OCI-LY1 (cell line): ENCODE measurements around the gene SAMD14.

Experiments used
- H2AFZ ChIP-seq: fragments of 200-600 bp; sonication (generic), shearing (Covaris generic); 2 replicates; pipeline ENCODE4 v1.6.0; 2014; ENCODE audit warnings: antibody characterized with exemption, mild to moderate bottlenecking, low read length
- H3F3A ChIP-seq: fragments of 200-600 bp; sonication (generic), shearing (Covaris generic); 2 replicates; pipeline ENCODE4 v1.6.0; 2014; ENCODE audit warnings: mild to moderate bottlenecking, antibody characterized with exemption, low read length, moderate library complexity; ENCODE audit not compliant: insufficient read depth
- H3K27ac ChIP-seq: fragments of 200-600 bp; sonication (generic); 2 replicates; pipeline ENCODE4 v1.5.1; 2014; ENCODE audit warnings: low read length, mixed run types, mild to moderate bottlenecking, low read depth; ENCODE audit not compliant: poor library complexity, severe bottlenecking
- H3K27me3 ChIP-seq: fragments of 200-600 bp; sonication (generic); 2 replicates; pipeline ENCODE4 v1.6.0; 2014; ENCODE audit warnings: antibody characterized with exemption, mild to moderate bottlenecking, low read length, moderate library complexity; ENCODE audit not compliant: insufficient read depth
- H3K36me3 ChIP-seq: fragments of 200-600 bp; sonication (generic); 2 replicates; pipeline ENCODE4 v1.6.1; 2014; ENCODE audit warnings: mild to moderate bottlenecking, antibody characterized with exemption, low read length, moderate library complexity, mixed read lengths; ENCODE audit not compliant: insufficient read depth
- H3K4me1 ChIP-seq: fragments of 200-600 bp; sonication (generic); 2 replicates; pipeline ENCODE4 v1.5.1; 2014; ENCODE audit warnings: mild to moderate bottlenecking, low read length, moderate library complexity; ENCODE audit not compliant: insufficient read depth, severe bottlenecking
- H3K4me2 ChIP-seq: fragments of 200-600 bp; sonication (generic), shearing (Covaris generic); 2 replicates; pipeline ENCODE4 v1.6.1; 2014; ENCODE audit warnings: low read length
- H3K4me3 ChIP-seq: fragments of 200-600 bp; sonication (generic); 2 replicates; pipeline ENCODE4 v1.5.1; 2014; ENCODE audit warnings: low read length, low read depth, mild to moderate bottlenecking, mixed read lengths; ENCODE audit not compliant: poor library complexity, severe bottlenecking
- H3K79me2 ChIP-seq: fragments of 200-600 bp; shearing (Covaris generic); 2 replicates; pipeline ENCODE4 v1.6.1; 2016; ENCODE audit warnings: mixed run types, low read length, mixed read lengths; ENCODE audit not compliant: insufficient read depth
- H3K9ac ChIP-seq: fragments of 200-600 bp; sonication (generic), shearing (Covaris generic); 2 replicates; pipeline ENCODE4 v1.6.1; 2014; ENCODE audit warnings: mild to moderate bottlenecking, low read length, mixed read lengths
- H3K9me2 ChIP-seq: fragments of 200-600 bp; sonication (generic), shearing (Covaris generic); 2 replicates; pipeline ENCODE4 v1.6.1; 2014; ENCODE audit warnings: low read depth, mild to moderate bottlenecking, low read length, mixed read lengths
- H3K9me3 ChIP-seq: fragments of 200-600 bp; shearing (Covaris generic); 2 replicates; pipeline ENCODE4 v1.6.1; 2014; ENCODE audit warnings: low read length, mixed read lengths
- H4K20me1 ChIP-seq: fragments of 200-600 bp; sonication (generic), shearing (Covaris generic); 2 replicates; pipeline ENCODE4 v1.6.0; 2016; ENCODE audit warnings: mild to moderate bottlenecking, low read length; ENCODE audit not compliant: insufficient read depth
- CTCF ChIP-seq: fragments of 200-600 bp; sonication (generic), shearing (Covaris generic); IDR thresholded peaks from 2 replicates; pipeline ENCODE4 v1.5.1; 2017; ENCODE audit warnings: mild to moderate bottlenecking, antibody characterized with exemption, low read length, moderate library complexity, mixed read lengths
- EZH2 ChIP-seq: fragments of 200-600 bp; sonication (generic), shearing (Covaris generic); IDR thresholded peaks from 2 replicates; pipeline ENCODE4 v1.8.0; 2017; ENCODE audit warnings: borderline replicate concordance, mixed run types, mild to moderate bottlenecking, antibody characterized with exemption, low read length, moderate library complexity, mixed read lengths

Gene SAMD14

DNA sequence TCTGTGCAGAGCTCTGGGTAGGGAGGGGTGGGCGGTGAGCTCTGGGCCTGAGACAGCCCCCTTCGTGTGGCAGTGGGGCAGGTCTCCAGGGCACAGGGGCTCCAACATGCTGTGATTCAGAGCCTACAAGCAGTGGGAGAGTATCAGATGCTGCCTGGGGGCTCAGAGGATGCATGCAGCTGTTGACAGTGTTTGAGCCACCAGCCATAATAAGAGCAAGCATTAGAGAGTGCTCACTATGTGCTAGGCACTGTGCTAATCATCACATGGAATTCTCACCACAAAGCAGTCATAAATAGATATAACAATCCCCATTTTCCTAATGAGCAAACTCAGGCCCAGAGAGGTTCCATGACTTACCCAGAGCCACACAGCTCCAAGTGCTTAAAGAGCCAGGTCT is 26.7 kb downstream of the SAMD14 start:
- Histone ChIP-seq H3K9ac (no peak overlapping the region), H3K4me2 (no peak overlapping the region), H3K4me1 (no peaks in the 10 kb centered on the region), H4K20me1 (no peaks in the 10 kb centered on the region), H3K9me3 (no peaks in the 10 kb centered on the region), H3K79me2 (no peaks in the 10 kb centered on the region), H3K27ac (no peak overlapping the region), H3K36me3 (no peaks in the 10 kb centered on the region), H3K4me3 (no peak overlapping the region), H3F3A (no peaks in the 10 kb centered on the region), H3K27me3 (no peaks in the 10 kb centered on the region), H2AFZ (no peak overlapping the region), H3K9me2 (no peaks in the 10 kb centered on the region)
- TF ChIP-seq EZH2 (no peak), CTCF (no peak)

DNA sequence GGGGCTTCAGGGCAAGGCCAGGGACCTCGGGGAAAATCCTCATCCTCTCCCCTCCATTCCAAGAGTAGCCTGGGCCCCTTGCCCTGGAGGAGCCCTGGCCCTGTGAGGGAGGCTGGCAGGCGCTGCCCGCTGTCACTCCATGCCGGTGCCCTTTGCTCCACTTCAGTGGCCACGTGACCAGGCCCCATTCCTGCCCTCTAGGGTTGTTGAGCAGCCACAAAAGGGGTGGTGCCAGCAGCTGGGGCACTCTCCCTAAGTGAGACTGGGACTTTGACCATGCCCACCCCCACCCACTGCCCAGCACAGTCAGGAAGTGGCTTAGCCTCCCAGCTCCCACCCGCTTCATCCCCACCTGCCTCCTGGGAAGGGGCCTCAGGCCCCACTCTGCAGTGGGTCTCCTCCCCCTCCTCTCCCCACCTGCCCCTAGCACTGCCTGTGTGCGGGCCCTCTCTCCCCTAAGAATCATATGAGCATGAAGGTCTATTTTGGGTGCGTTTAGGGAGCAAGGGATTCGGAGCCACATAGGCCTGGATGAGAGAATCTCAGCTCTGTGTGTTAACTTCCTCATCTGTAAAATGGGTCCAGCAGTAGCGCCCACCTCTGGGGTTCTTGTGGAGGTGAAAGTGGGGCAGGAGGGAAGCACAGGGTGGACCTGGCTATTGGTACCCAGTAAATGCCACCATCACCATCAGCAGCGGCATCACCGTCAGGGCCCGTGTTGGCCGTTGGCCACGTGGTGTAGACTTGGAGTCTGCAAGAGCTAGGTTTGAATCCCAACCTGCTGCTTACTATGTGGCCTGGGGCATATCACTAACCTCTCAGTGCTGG is 27.6 kb downstream of the SAMD14 start:
- H3K9me3 ChIP-seq: no peaks in the 10 kb centered on the region
- H3K4me3 ChIP-seq: no peak overlapping the region
- H3K27ac ChIP-seq: no peak overlapping the region
- no peak for TF ChIP-seq EZH2
- TF ChIP-seq CTCF: no peak
- H3F3A ChIP-seq: no peaks in the 10 kb centered on the region
- H2AFZ ChIP-seq: no peak overlapping the region
- no peaks in the 10 kb centered on the region for H3K4me1 ChIP-seq
- H3K79me2 ChIP-seq: no peaks in the 10 kb centered on the region
- no peaks in the 10 kb centered on the region for H3K9me2 ChIP-seq
- no peak overlapping the region for H3K4me2 ChIP-seq
- no peak overlapping the region for H3K9ac ChIP-seq
- H4K20me1 ChIP-seq: no peaks in the 10 kb centered on the region
- H3K36me3 ChIP-seq: no peaks in the 10 kb centered on the region
- H3K27me3 ChIP-seq: no peaks in the 10 kb centered on the region

GRCh38 chr17:50101346-50102163 is 28.4 kb downstream of the SAMD14 start:
- Histone ChIP-seq H3F3A (no peaks in the 10 kb centered on the region), H3K4me2 (no peak overlapping the region), H3K4me3 (no peak overlapping the region), H3K27me3 (no peaks in the 10 kb centered on the region), H3K36me3 (no peaks in the 10 kb centered on the region), H3K9me3 (no peaks in the 10 kb centered on the region), H3K9ac (no peak overlapping the region), H3K27ac (no peak overlapping the region), H3K9me2 (no peaks in the 10 kb centered on the region), H4K20me1 (no peaks in the 10 kb centered on the region), H2AFZ (no peak overlapping the region), H3K79me2 (no peaks in the 10 kb centered on the region), H3K4me1 (no peaks in the 10 kb centered on the region)
- TF ChIP-seq EZH2: no peak
- no peak for TF ChIP-seq CTCF
